ENCODE measurements around the gene SIL1.

- TF ChIP-seq SRF (IDR thresholded peaks at IDR 0.05; ENCODE audit: low read depth, low read length) (no peak), POLR2A (IDR thresholded peaks at IDR 0.05; ENCODE audit: control extremely low read depth in 1 of 2, low read depth in 2 of 2, low read length in 2 of 2) (no peak), CTCF (IDR thresholded peaks at IDR 0.05; ENCODE audit: control extremely low read depth in 1 of 3, insufficient read depth in 1 of 3, low read depth in 1 of 3, low read length in 3 of 3) (no peak), CHD2 (IDR thresholded peaks at IDR 0.05; ENCODE audit: low read length) (no peak), KDM1A (IDR thresholded peaks at IDR 0.05; ENCODE audit: borderline replicate concordance, low read length) (no peak), CEBPB (IDR thresholded peaks at IDR 0.05; ENCODE audit: low read depth, low read length) (no peak)
Observed at GRCh38 chr5:139021346-139021745, 176.8 kb downstream of the SIL1 start.
